ENCODE data around the gene TGM2.

DNA sequence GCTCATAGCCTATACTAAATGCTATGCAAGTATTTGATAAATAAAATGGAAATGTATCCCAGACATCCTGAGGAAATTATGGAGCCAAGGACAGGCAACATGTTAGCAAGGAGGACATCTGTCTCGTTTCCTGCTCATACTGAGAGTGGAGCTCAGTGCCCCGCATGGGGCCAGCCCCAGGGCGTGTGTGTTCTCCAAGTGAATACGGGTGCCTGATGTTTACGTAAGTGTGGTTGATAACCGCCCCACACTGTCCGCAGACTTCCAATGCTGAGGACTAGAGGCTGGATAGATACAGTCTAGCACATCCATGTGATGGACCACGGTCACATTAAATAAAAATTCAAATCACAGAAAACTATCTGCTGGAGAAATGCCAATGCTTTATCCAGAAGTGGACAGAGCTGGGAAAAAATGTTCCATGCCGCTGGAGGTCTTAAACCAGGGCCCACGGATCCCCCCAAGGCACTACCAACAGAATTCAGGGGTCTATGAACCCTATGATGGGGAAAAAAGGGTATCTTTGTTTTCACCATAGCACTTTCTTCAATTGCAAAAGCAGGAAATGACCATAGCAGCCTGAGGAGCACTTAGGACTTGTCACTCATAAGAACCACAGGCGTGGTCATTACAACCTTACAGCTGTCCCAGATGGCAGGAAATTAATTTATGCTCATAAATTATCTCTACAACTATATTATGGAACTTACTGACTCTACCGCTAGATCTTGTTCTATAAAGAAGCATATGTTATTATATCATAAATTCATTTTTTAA, 24.9 kb downstream of the TGM2 start:
- TF ChIP-seq, protein P1, sequence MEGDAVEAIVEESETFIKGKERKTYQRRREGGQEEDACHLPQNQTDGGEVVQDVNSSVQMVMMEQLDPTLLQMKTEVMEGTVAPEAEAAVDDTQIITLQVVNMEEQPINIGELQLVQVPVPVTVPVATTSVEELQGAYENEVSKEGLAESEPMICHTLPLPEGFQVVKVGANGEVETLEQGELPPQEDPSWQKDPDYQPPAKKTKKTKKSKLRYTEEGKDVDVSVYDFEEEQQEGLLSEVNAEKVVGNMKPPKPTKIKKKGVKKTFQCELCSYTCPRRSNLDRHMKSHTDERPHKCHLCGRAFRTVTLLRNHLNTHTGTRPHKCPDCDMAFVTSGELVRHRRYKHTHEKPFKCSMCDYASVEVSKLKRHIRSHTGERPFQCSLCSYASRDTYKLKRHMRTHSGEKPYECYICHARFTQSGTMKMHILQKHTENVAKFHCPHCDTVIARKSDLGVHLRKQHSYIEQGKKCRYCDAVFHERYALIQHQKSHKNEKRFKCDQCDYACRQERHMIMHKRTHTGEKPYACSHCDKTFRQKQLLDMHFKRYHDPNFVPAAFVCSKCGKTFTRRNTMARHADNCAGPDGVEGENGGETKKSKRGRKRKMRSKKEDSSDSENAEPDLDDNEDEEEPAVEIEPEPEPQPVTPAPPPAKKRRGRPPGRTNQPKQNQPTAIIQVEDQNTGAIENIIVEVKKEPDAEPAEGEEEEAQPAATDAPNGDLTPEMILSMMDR (IDR thresholded peaks at IDR 0.05) = no peak
- TF ChIP-seq MAFK (IDR thresholded peaks at IDR 0.05; ENCODE audit: partially characterized antibody) (no peak), ZC3H11A (IDR thresholded peaks at IDR 0.05) (no peak), BHLHE40 (IDR thresholded peaks at IDR 0.05; ENCODE audit: low read depth, low read length) (no peak), KDM1A (IDR thresholded peaks at IDR 0.05; ENCODE audit: low read depth) (no peak), MYC (IDR thresholded peaks at IDR 0.05; ENCODE audit: borderline replicate concordance, low read length) (no peak), JUN (IDR thresholded peaks at IDR 0.05) (no peak; a peak in 2 of 5 replicates), FOXS1 (CRISPR knock-in tag; IDR thresholded peaks at IDR 0.05) (no peak)
- TF ChIP-seq, protein P2, sequence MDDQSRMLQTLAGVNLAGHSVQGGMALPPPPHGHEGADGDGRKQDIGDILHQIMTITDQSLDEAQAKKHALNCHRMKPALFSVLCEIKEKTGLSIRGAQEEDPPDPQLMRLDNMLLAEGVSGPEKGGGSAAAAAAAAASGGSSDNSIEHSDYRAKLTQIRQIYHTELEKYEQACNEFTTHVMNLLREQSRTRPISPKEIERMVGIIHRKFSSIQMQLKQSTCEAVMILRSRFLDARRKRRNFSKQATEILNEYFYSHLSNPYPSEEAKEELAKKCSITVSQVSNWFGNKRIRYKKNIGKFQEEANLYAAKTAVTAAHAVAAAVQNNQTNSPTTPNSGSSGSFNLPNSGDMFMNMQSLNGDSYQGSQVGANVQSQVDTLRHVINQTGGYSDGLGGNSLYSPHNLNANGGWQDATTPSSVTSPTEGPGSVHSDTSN (IDR thresholded peaks at IDR 0.05) = no peak
